ENCODE results near the gene ODAD3.
A peak's percentile ranks its signal among the peaks of the same experiment; 100 is the strongest.

ODAD3 gene

DNA sequence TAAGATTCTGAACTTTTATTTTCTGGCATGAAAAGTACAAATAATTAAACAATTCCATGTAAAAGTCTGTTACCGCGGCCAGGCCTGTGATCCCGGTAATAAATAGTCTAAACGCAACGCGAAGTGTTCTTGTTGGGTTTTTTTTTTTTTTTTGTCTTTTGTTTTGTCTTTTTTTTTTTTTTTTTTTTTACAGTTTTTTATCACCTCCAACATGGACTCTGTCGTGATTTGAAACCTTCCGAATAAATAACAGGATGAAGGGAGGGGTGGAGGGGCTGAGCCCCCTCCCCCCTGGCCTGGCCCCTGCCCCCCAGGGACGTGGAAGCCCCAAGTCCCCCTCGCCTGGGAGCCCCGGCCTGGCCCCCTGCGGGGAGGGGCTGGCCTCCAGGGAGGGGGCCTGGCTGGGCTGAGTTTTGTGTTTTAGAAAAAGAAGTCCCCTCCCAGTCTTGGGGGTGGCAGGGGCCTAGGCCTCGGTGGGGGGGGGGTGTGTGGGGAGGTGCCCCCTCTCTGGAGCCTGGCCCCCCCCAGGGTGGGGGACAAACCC lies 16.5 kb upstream of the ODAD3 start:
- DNase-seq (ENCODE audit: extremely low read depth, low read depth), result no peak
- TF ChIP-seq, protein P1, sequence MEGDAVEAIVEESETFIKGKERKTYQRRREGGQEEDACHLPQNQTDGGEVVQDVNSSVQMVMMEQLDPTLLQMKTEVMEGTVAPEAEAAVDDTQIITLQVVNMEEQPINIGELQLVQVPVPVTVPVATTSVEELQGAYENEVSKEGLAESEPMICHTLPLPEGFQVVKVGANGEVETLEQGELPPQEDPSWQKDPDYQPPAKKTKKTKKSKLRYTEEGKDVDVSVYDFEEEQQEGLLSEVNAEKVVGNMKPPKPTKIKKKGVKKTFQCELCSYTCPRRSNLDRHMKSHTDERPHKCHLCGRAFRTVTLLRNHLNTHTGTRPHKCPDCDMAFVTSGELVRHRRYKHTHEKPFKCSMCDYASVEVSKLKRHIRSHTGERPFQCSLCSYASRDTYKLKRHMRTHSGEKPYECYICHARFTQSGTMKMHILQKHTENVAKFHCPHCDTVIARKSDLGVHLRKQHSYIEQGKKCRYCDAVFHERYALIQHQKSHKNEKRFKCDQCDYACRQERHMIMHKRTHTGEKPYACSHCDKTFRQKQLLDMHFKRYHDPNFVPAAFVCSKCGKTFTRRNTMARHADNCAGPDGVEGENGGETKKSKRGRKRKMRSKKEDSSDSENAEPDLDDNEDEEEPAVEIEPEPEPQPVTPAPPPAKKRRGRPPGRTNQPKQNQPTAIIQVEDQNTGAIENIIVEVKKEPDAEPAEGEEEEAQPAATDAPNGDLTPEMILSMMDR (IDR thresholded peaks at IDR 0.05; ENCODE audit: low read depth, low read length, missing control alignments), result no peak
- H3K4me3 ChIP-seq (replicated peaks; ENCODE audit: low read depth, low read length), result no peak overlapping the region

DNA sequence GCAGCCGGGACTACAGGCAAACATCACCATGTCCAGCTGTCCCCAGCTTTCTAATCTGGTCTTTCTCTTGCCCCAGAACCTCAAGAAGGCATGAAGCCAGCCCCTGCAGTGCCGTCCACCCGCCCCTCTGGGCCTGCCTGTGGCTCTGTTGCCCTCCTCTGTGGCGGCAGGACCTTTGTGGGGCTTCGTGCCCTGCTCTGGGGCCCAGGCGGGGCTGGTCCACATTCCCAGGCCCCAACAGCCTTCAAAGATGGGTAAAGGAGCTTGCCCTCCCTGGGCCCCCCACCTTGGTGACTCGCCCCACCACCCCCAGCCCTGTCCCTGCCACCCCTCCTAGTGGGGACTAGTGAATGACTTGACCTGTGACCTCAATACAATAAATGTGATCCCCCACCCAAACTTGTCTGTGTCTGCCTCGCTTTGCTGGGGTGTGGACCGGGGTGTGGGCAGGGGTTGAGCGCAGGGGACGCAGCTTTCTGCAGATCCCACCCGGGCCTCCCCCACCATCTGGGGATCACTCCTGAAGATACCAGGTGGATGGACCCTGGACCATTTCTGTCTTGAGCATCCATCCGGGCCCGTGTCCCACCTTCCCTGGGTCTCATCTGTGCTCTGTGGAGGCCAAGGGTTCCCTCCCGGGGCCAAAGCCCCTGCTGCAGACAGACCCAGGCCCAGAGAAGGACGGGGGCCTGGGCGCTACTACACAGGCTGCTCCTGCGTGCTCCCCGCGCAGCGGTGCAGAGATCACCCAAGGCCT lies 15.8 kb upstream of the ODAD3 start:
- no peak for DNase-seq (ENCODE audit: extremely low read depth, low read depth)
- TF ChIP-seq, protein P1 (IDR thresholded peaks at IDR 0.05; ENCODE audit: low read depth, low read length, missing control alignments), result no peak
- H3K4me3 ChIP-seq (replicated peaks; ENCODE audit: low read depth, low read length), result no peak overlapping the region

DNA sequence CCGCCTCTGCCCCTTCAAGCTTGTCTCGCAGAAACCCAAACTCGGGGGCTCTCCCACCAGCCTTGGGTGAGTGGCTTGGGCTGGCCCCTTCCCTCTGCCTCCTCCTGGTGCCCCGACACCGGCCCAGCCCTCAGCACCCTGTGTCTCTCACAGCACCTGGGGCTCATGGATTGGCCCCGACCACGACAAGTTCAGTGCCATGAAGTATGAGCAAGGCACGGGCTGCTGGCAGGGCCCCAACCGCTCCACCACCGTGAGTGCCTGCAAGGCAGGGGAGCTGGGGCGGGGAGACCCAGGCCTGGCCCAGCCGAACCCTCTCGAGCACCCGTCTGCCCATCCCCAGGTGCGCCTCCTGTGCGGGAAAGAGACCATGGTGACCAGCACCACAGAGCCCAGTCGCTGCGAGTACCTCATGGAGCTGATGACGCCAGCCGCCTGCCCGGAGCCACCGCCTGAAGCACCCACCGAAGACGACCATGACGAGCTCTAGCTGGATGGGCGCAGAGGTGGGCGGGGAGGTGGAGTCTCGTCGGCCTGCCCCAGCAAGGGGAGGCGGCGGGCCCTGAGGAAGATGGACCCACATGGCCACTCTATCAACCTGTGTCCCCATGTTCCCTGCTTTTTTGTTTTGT lies 14.1 kb upstream of the ODAD3 start:
- H3K4me3 ChIP-seq (replicated peaks; ENCODE audit: low read depth, low read length), result no peak overlapping the region
- TF ChIP-seq, protein P1 (IDR thresholded peaks at IDR 0.05; ENCODE audit: low read depth, low read length, missing control alignments), result no peak
- no peak for DNase-seq (ENCODE audit: extremely low read depth, low read depth)

DNA sequence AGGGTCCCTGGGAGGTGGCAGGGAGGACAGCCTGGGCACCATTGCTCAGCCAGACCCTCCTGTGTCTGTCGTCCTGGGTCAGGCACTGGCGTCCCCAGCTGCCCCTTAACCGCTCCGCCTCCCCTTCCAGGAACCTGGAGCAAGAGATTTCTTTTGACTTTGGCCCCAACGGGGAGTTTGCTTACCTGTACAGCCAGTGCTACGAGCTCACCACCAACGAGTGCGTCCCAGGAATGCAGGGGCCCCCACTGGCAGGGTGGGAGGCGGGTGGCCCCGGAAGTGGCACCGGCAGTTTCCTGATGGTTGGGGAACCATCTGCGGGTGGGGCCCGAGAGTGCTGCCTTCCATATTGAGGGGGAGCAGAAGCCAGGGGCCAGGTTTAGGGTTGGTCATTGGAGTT lies 13.5 kb upstream of the ODAD3 start:
- no peak for DNase-seq (ENCODE audit: extremely low read depth, low read depth)
- H3K4me3 ChIP-seq (replicated peaks; ENCODE audit: low read depth, low read length), result no peak overlapping the region
- TF ChIP-seq, protein P1 (IDR thresholded peaks at IDR 0.05; ENCODE audit: low read depth, low read length, missing control alignments), result no peak

DNA sequence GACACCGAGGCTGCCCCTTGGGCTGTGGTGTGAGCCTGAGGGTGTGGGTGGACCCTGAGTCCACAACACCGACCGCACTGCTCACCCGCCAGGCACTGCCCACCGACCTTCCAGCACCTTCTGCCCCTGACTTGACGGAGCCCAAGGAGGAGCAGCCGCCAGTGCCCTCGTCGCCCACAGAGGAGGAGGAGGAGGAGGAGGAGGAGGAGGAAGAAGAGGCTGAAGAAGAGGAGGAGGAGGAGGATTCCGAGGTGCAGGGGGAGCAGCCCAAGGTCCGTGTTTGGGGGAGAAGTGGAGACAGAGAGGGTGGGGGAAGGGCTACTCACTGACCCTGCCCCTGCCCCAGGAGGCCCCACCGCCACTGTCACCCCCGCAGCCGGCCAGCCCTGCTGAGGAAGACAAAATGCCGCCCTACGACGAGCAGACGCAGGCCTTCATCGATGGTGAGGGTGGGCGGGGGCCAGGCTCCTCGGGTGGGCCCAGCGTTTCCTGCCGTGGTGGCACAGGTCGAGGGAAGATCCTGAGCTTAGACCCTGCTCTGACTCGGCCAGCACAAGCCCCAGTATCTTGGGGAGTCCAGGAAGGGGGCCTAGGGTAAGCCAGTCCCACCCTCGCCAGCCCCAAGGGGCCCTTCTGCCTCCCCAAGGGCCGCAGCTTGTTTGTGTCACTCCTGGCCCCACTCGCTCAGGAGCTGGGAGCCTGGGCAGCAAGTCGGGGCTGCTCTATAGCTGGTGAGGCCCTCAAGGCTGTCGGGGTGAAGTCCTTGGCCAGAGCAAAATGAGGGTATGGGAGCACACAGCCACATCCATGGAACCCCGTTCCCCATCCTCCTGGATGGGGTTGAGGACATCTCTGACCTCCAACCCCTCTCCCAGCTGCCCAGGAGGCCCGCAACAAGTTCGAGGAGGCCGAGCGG lies 12.7 kb upstream of the ODAD3 start:
- TF ChIP-seq, protein P1 (IDR thresholded peaks at IDR 0.05; ENCODE audit: low read depth, low read length, missing control alignments), result no peak
- DNase-seq (ENCODE audit: extremely low read depth, low read depth), result no peak
- H3K4me3 ChIP-seq (replicated peaks; ENCODE audit: low read depth, low read length), result no peak overlapping the region

DNA sequence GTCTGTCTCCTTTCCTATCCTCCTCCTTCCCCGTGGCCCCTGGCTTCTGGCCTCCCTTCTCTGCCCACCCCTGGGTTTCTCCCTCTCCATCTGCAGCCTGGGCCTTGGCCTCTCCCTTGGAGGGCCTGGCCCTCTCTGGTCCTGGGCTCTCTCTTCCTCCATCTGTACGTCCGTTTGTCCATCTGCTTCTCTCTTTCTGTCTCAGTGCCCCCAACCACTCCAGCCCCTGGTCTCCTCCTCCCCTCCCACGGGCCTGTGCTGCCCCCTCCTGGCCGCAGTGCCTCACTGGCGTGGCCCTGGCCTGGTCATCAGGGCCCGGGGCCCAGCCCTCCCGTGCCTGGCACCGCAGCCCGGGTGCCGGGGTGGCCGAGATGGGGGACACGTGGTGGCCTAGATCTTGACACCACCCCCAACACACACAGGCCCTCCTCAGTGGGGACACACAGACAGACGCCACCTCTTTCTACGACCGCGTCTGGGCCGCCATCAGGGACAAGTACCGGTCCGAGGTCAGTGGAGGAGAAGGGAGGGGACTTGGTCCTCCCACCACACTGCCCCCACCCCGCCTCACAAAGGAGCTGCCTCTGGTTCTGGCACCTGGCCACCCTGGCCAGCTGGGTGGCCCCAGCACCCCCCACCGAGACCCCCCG lies 11.9 kb upstream of the ODAD3 start:
- no peak for DNase-seq (ENCODE audit: extremely low read depth, low read depth)
- H3K4me3 ChIP-seq (replicated peaks; ENCODE audit: low read depth, low read length), result no peak overlapping the region
- TF ChIP-seq, protein P1 (IDR thresholded peaks at IDR 0.05; ENCODE audit: low read depth, low read length, missing control alignments), result peak; percentile 76

All from HFF-Myc (cell line).